Bronchial epithelial cell (primary cell): ENCODE results near the gene LDLRAD3. TPM values are rescaled to one million over a fixed set of nuclear protein-coding genes. Genes with fewer than 3 reads are reported as not detected.
A peak's percentile ranks its signal among the peaks of the same experiment; 100 is the strongest.

ENCODE experiments used
- DNase-seq: peaks from one replicate; pipeline ENCODE4 v3.0.0-alpha.2; 2010; ENCODE audit warnings: low read depth
- FAIRE-seq: peaks from 2 replicates; lab custom pipeline; 2011; peaks lifted over from hg19 to GRCh38; lab: Jason Lieb, UNC
- H3K27me3 ChIP-seq: 2 replicates; pipeline ENCODE4 v1.5.1; 2011; ENCODE audit warnings: low read length; ENCODE audit not compliant: control insufficient read depth, insufficient read depth
- H3K36me3 ChIP-seq: 2 replicates; pipeline ENCODE4 v1.5.1; 2011; ENCODE audit warnings: low read length; ENCODE audit not compliant: control insufficient read depth, insufficient read depth
- H3K4me3 ChIP-seq: 2 replicates; pipeline ENCODE4 v1.5.1; 2011; ENCODE audit warnings: mild to moderate bottlenecking, low read depth, low read length, control low read depth
- total RNA-seq: library from RNA; depleted of rRNA; stranded (reverse); fragments of >200 nt; gene quantifications from 2 replicates; pipeline ENCODE4 v1.2.1, GENCODE V29; 2014
- TF ChIP-seq, protein P1 (sequence below): IDR thresholded peaks from 2 replicates; pipeline ENCODE4 v1.5.1; 2011; ENCODE audit warnings: mild to moderate bottlenecking, moderate library complexity, low read length, control low read depth, inconsistent platforms; ENCODE audit not compliant: insufficient read depth, severe bottlenecking

LDLRAD3 gene
- total RNA-seq, 1 donor from 2014 or later: 4.7 TPM

GRCh38 chr11:36033936-36034335 is 90.1 kb downstream of the LDLRAD3 start:
- Histone ChIP-seq H3K4me3 (no peak overlapping the region), H3K27me3 (no peaks in the 10 kb centered on the region), H3K36me3 (no peaks in the 10 kb centered on the region)
- FAIRE-seq (no peak), DNase-seq (no peak)
- TF ChIP-seq, protein P1, sequence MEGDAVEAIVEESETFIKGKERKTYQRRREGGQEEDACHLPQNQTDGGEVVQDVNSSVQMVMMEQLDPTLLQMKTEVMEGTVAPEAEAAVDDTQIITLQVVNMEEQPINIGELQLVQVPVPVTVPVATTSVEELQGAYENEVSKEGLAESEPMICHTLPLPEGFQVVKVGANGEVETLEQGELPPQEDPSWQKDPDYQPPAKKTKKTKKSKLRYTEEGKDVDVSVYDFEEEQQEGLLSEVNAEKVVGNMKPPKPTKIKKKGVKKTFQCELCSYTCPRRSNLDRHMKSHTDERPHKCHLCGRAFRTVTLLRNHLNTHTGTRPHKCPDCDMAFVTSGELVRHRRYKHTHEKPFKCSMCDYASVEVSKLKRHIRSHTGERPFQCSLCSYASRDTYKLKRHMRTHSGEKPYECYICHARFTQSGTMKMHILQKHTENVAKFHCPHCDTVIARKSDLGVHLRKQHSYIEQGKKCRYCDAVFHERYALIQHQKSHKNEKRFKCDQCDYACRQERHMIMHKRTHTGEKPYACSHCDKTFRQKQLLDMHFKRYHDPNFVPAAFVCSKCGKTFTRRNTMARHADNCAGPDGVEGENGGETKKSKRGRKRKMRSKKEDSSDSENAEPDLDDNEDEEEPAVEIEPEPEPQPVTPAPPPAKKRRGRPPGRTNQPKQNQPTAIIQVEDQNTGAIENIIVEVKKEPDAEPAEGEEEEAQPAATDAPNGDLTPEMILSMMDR: no peak

GRCh38 chr11:36034551-36035331 is 90.9 kb downstream of the LDLRAD3 start:
- no peaks in the 10 kb centered on the region for H3K36me3 ChIP-seq
- H3K27me3 ChIP-seq: no peaks in the 10 kb centered on the region
- TF ChIP-seq, protein P1: no peak
- FAIRE-seq (peak; percentile 55), DNase-seq (peak; percentile 33)
- H3K4me3 ChIP-seq: no peak overlapping the region

DNA sequence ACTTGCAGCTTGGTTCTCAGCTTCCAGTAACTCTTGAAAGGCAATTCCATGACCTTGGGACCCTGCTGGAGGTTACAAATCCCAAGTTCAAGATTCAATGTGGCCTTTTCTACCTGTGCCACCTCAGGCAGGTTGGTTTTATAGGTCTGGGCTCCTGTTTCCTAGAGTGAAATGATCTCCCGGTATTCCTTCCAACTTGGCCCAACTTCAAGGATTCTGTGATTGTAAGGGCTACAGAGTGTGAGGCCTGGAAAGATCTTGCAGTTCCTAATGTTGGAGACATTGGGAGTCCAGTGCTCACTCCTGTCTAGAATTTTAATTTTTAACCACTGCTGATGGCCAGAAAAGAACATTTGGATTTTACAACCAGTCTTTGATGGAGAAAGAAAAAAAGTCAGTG is 91.6 kb downstream of the LDLRAD3 start:
- TF ChIP-seq, protein P1: no peak
- Histone ChIP-seq H3K4me3 (no peak overlapping the region), H3K36me3 (no peaks in the 10 kb centered on the region), H3K27me3 (no peaks in the 10 kb centered on the region)
- FAIRE-seq (no peak), DNase-seq (no peak)

DNA sequence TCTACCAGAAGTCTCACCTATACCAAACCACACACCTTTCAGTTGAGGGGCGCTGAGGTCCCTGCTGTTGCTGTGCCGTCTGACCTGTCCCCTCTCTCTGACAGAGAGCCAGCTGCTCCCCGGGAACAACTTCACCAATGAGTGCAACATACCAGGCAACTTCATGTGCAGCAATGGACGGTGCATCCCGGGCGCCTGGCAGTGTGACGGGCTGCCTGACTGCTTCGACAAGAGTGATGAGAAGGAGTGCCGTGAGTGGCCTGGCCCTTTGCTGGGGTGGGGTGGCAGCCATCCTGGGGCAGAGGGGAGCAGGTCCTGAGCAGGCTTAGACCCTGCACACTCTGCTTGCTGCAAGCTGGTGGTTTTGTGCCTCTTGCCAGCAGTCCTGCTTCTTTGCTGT is 92.1 kb downstream of the LDLRAD3 start:
- Histone ChIP-seq H3K4me3 (no peak overlapping the region), H3K27me3 (no peaks in the 10 kb centered on the region), H3K36me3 (no peaks in the 10 kb centered on the region)
- TF ChIP-seq, protein P1: no peak
- FAIRE-seq (peak; percentile 28), DNase-seq (no peak)

DNA sequence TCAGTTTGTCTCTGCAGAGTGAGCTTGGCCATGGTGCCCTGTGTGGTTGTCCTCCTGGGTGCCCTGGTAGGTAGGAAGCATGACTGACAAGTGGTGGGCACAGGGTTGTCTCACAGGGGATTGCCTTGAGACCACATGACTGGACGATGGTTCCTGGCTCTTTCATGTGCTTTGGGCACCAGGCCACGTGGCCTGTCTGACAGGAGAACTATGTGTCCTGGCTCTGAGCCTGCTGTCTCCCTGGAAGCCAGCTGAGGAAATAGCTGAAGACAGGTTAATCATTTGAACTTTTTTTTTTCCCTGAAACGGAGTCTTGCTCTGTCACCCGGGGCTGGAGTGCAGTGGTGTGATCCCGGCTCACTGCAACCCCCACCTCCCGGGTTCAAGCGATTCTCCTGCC is 93.2 kb downstream of the LDLRAD3 start:
- TF ChIP-seq, protein P1: no peak
- Histone ChIP-seq H3K27me3 (no peaks in the 10 kb centered on the region), H3K36me3 (no peaks in the 10 kb centered on the region), H3K4me3 (no peak overlapping the region)
- DNase-seq (no peak), FAIRE-seq (no peak)
